Esophagus muscularis mucosa (tissue), 4 donors: ENCODE results near the gene KIF3A. TPM values are rescaled to one million over a fixed set of nuclear protein-coding genes. Genes with fewer than 3 reads are reported as not detected.

Source experiments
- DNase-seq: peaks from one replicate; pipeline ENCODE4 v3.0.0-alpha.2; 2017; ENCODE audit errors: extremely low spot score
- H3K27ac ChIP-seq, 4 donors: fragments of 200-600 bp; sonication (generic); replicated peaks in 1 of 4; 1 replicate in 3 of 4; 2 replicates in 1 of 4; pipeline ENCODE4 v1.5.1; 2016 to 2019; ENCODE audit warnings: mild to moderate bottlenecking in 1 of 4
- H3K27me3 ChIP-seq, 4 donors: fragments of 200-600 bp; sonication (generic); one replicate each; pipeline versions ENCODE4 v1.5.1 to v1.6.0; 2016 to 2019
- H3K36me3 ChIP-seq, 4 donors: fragments of 200-600 bp; sonication (generic); one replicate each; pipeline ENCODE4 v1.5.1; 2016 to 2019
- H3K4me1 ChIP-seq, 4 donors: fragments of 200-600 bp; sonication (generic); one replicate each; pipeline ENCODE4 v1.5.1; 2016 to 2019
- H3K4me3 ChIP-seq, 4 donors: fragments of 200-600 bp; sonication (generic); 1 replicate in 2 of 4; 2 replicates in 2 of 4; pipeline ENCODE4 v1.5.1; 2016 to 2019; ENCODE audit warnings: mild to moderate bottlenecking in 4 of 4, moderate library complexity in 1 of 4
- H3K9me3 ChIP-seq, 4 donors: fragments of 200-600 bp; sonication (generic); 1 replicate in 3 of 4; 2 replicates in 1 of 4; pipeline ENCODE4 v1.5.1; 2016 to 2019
- CTCF ChIP-seq, 3 experiments: fragments of 200-600 bp in 2 of 3; fragments of 450-650 bp in 1 of 3; sonication (generic) in 2 of 3; IDR thresholded peaks; one replicate each; pipeline ENCODE4 v1.5.1; 2017 to 2019; ENCODE audit warnings: antibody characterized with exemption in 3 of 3, mild to moderate bottlenecking in 2 of 3, moderate library complexity in 1 of 3
- EP300 ChIP-seq: sonication (generic); formaldehyde crosslinking; IDR thresholded peaks from one replicate; pipeline ENCODE4 v1.6.1; 2017; ENCODE audit warnings: antibody characterized with exemption
- POLR2A ChIP-seq: fragments of 450-650 bp; IDR thresholded peaks from one replicate; pipeline ENCODE4 v1.6.1; 2017; ENCODE audit warnings: antibody characterized with exemption, moderate library complexity, mild to moderate bottlenecking, low read depth
- POLR2AphosphoS5 ChIP-seq, 2 donors: sonication (generic); formaldehyde crosslinking; IDR thresholded peaks; one replicate each; pipeline ENCODE4 v1.6.1; 2017; ENCODE audit warnings: antibody characterized with exemption in 2 of 2
- WGBS: methylation state at CpG from one replicate; pipeline ENCODE4 v1.1.5; 2018; 5-methylcytosine and 5-hydroxymethylcytosine counted together
- intact Hi-C: fragments of 100-400 bp; cut with DNase I; formaldehyde crosslinking; loops from one replicate; pipeline ENCODE4 v1.15.1; 2023
- total RNA-seq, 4 donors: library from RNA; depleted of rRNA; stranded (reverse); fragments of >200 nt; gene quantifications; one replicate each; pipeline versions ENCODE4 v1.1.0 to v1.2.1, GENCODE V29; 2016

The KIF3A gene
- total RNA-seq, 4 donors from 2014 or later = 5.5 to 9.6 (median 8.3) TPM

DNA sequence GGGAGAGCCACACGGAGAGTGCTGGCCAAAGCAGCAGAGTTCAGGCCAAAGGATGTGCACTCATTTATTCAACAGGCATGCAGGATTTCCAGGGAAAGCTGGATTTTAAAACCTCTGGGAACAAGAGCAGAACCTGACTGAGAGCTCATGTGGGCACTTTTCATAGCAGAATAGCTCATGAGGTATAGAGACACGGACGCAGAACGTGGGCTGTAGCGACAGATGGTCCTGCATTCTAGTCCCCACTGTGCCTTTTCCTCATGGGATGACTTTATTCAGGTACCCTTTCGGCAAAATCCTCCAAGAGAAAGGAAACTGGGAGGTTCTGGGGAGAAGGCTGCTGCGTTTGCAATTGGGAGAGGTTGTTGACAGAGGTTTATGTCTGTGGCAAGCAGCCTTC, 58.2 kb downstream of the KIF3A start:
- no peak overlapping the region for H3K4me3 ChIP-seq
- intact Hi-C loops = no loop called here
- H3K9me3 ChIP-seq = no peaks in the 10 kb centered on the region
- TF ChIP-seq CTCF (IDR thresholded peaks at IDR 0.05) = no peak
- no peak for TF ChIP-seq POLR2AphosphoS5 (IDR thresholded peaks at IDR 0.05)
- TF ChIP-seq POLR2A = no peak
- no peaks in the 10 kb centered on the region for H3K36me3 ChIP-seq
- no peak overlapping the region for H3K27ac ChIP-seq
- DNase-seq = no peak
- 90% methylated on average over 7 of the region's 7 CpGs for WGBS
- H3K4me1 ChIP-seq = peaks cover 0 to 21% (median 16%) of the 10 kb centered on the region in 4 donors
- H3K27me3 ChIP-seq = no peaks in the 10 kb centered on the region

DNA sequence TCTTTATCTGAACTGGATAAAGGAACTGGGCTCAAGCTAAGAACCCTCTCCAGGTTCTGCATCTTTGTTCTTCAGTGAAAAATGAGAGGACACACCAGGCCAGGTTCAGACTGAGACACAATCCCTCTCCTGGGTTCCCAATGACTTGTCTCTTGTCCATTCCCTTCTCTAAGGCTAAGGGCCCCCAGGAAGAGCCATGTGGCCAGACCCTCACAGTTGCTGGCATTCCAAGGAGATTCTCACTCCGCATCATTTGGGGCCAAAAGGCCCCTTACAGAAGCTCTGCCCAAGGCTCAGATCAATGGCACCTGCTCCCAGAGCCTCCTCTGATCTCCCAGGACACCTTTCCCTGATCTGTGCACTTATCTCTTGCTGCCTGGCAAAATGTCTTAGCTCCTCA, 58.6 kb downstream of the KIF3A start:
- no peak for TF ChIP-seq CTCF (IDR thresholded peaks at IDR 0.05)
- no peak for TF ChIP-seq POLR2A
- no peak for TF ChIP-seq EP300
- no peak for TF ChIP-seq POLR2AphosphoS5 (IDR thresholded peaks at IDR 0.05)
- Histone ChIP-seq H3K9me3 (no peaks in the 10 kb centered on the region), H3K36me3 (no peaks in the 10 kb centered on the region), H3K27me3 (no peaks in the 10 kb centered on the region), H3K4me1 (peaks cover 0 to 24% (median 17%) of the 10 kb centered on the region in 4 donors), H3K4me3 (no peak overlapping the region), H3K27ac (no peak overlapping the region)
- peak; percentile 66 for DNase-seq
- WGBS = 100% methylated on average over 1 of the region's 1 CpG
- intact Hi-C loops = no loop called here

GRCh38 chr5:132677682-132678400, 59.5 kb downstream of the KIF3A start:
- intact Hi-C loops = no loop called here
- peaks cover 0 to 24% (median 17%) of the 10 kb centered on the region in 4 donors for H3K4me1 ChIP-seq
- no peak overlapping the region for H3K4me3 ChIP-seq
- peak; percentile 79 for DNase-seq
- no peaks in the 10 kb centered on the region for H3K9me3 ChIP-seq
- no peaks in the 10 kb centered on the region for H3K27me3 ChIP-seq
- 86% methylated on average over 15 of the region's 15 CpGs for WGBS
- H3K36me3 ChIP-seq = no peaks in the 10 kb centered on the region
- H3K27ac ChIP-seq = no peak overlapping the region
- no peak for TF ChIP-seq POLR2A
- TF ChIP-seq CTCF (IDR thresholded peaks at IDR 0.05) = no peak

DNA sequence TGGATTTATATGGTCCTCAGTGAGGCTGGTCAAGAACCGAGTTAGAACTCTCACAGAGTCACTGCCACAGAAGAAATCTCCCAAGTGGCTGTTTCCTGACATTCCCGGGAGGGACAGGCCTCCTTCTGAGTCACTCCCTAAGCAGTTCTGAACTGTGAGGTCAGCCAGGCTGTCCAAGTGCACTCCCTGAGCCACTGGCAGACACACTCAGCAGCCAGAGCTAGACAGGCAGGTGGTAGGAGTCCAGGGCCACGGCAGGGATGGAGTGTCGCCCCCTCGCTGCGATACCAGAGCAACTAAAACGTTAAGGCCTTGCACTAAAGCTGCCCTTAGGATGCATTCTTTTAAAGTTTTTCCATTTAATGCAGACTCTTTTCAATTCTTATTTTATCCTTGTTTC, 60.2 kb downstream of the KIF3A start:
- intact Hi-C loops = no loop called here
- peak; percentile 86 for DNase-seq
- 34% methylated on average over 6 of the region's 7 CpGs for WGBS

More for the DNA sequence above, 60.2 kb downstream of the KIF3A start:
- Histone ChIP-seq H3K36me3 (no peaks in the 10 kb centered on the region), H3K9me3 (no peaks in the 10 kb centered on the region), H3K27ac (peak overlapping the region in 3 of 4 donors; percentile 8 to 52 (median 22)), H3K27me3 (no peaks in the 10 kb centered on the region), H3K4me1 (peaks cover 0 to 24% (median 17%) of the 10 kb centered on the region in 4 donors), H3K4me3 (no peak overlapping the region)
- TF ChIP-seq POLR2AphosphoS5 (IDR thresholded peaks at IDR 0.05) (peak in 1 of 2 donors; percentile 29), CTCF (IDR thresholded peaks at IDR 0.05) (peak in 1 of 3 experiments; percentile 26), POLR2A (no peak)
